Adrenal gland (tissue), 12 donors: Measurements from ENCODE around the gene TOMT. TPM values are rescaled to one million over a fixed set of nuclear protein-coding genes. Genes with fewer than 3 reads are reported as not detected.

Experiments used
- DNase-seq, 7 donors: peaks; one replicate each; pipeline ENCODE4 v3.0.0-alpha.2; 2019 to 2020
- H3K27ac ChIP-seq, 5 donors: fragments of 200-600 bp; sonication (generic) in 4 of 5; 1 replicate in 3 of 5; 2 replicates in 2 of 5; pipeline versions ENCODE4 v1.5.1 to v1.8.0; 2016 to 2020; ENCODE audit warnings: mild to moderate bottlenecking in 1 of 5
- H3K27me3 ChIP-seq: fragments of 200-600 bp; 2 replicates; pipeline ENCODE4 v1.8.0; 2021
- H3K36me3 ChIP-seq, 2 donors: fragments of 200-600 bp; replicated peaks in 1 of 2; 1 replicate in 1 of 2; 2 replicates in 1 of 2; pipeline versions ENCODE4 v1.5.1 to v1.8.0; 2018 to 2022
- H3K4me1 ChIP-seq, 2 donors: fragments of 200-600 bp; replicated peaks in 1 of 2; 1 replicate in 1 of 2; 2 replicates in 1 of 2; pipeline versions ENCODE4 v1.5.1 to v1.8.0; 2018 to 2021
- H3K4me3 ChIP-seq, 4 donors: fragments of 200-600 bp; sonication (generic) in 3 of 4; one replicate each; pipeline ENCODE4 v1.5.1; 2016 to 2018
- H3K9me3 ChIP-seq, 3 donors: fragments of 200-600 bp; sonication (generic) in 1 of 3; replicated peaks in 1 of 3; 1 replicate in 2 of 3; 2 replicates in 1 of 3; pipeline versions ENCODE4 v1.5.1 to v1.8.0; 2016 to 2021
- CTCF ChIP-seq, 6 experiments: fragments of 450-650 bp in 4 of 6; fragments of 200-600 bp in 2 of 6; sonication (generic) in 1 of 6; IDR thresholded peaks; 1 replicate in 5 of 6; 2 replicates in 1 of 6; pipeline versions ENCODE4 v1.5.1 to v1.8.0; 2016 to 2021; ENCODE audit warnings: antibody characterized with exemption in 6 of 6, mild to moderate bottlenecking in 2 of 6, moderate library complexity in 1 of 6
- POLR2A ChIP-seq, 2 donors: fragments of 450-650 bp; IDR thresholded peaks; one replicate each; pipeline ENCODE4 v1.6.1; 2017; ENCODE audit warnings: antibody characterized with exemption in 2 of 2, mild to moderate bottlenecking in 2 of 2, moderate library complexity in 1 of 2
- WGBS, 4 donors: extraction: QIAGEN DNeasy Blood & Tissue Kit in 2 of 4; methylation state at CpG; one replicate each; pipeline versions ENCODE4 v1.1.5 to v1.1.7; 2013 to 2017; 5-methylcytosine and 5-hydroxymethylcytosine counted together
- intact Hi-C, 2 donors: fragments of 100-400 bp; cut with DNase I; formaldehyde crosslinking; loops; one replicate each; pipeline versions ENCODE4 v1.14.1 to v1.15.0; 2022 to 2023
- polyA plus RNA-seq, 3 donors: library from polyadenylated mRNA; stranded (reverse); fragments of 200-250 nt in 2 of 3; fragments of 350-450 nt in 1 of 3; fragmentation: Illumina TruSeq in 1 of 3; extraction: RNeasy Lipid Tissue Mini Kit (QIAGEN cat#74804) in 1 of 3; gene quantifications; one replicate each; pipeline ENCODE4 v1.2.3, GENCODE V29; 2013 to 2014
- total RNA-seq, 9 donors: library from RNA; depleted of rRNA in 4 of 9; stranded (reverse); fragments of >200 nt in 4 of 9; fragments of 120-200 nt in 1 of 9; fragmentation: NEBNext Ultra II Directional in 1 of 9; extraction: Animal tissue kit (Norgen Biotek cat#: 25700) in 1 of 9; gene quantifications; one replicate each; pipeline versions ENCODE4 v1.1.0 to v1.2.4, GENCODE V29; 2013 to 2023
- donor health status: healthy with polysubstance abuse.
- donor health status: Bipolar disorder and iron deficiency.
- donor health status: DM: yes; HTN: yes; CAD: no.
- donor health status: DM: no; HTN: no; CAD: no.
- donor health status: DM: no; HTN: no; CAD: no.
- donor health status: DM: yes; HTN: yes; CAD: no.

The TOMT gene
- total and polyA plus RNA-seq, 12 donors: not detected

DNA sequence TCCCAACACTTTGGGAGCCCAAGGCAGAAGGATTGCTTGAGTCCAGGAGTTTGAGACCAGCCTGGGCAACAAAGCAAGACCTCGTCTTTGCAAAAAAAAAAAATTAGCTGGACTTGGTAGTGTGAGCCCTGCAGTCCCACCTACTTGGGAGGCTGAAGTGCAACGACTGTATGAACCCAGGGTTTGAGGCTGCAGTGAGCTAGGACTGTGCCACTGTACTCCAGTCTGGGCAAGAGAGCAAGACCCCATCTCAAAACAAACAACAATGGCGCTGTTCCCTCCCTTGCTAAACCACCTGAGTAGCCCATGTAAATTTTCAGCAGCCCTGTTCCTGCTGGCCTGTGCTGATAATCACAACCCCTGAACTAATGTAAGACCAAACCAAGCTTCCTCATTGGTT, 5.7 kb upstream of the TOMT start:
- 62 to 83% (median 75%) methylated on average over 1 to 3 of the region's 3 CpGs for WGBS, 4 donors
- peaks cover 0 to 27% of the 10 kb centered on the region in 2 donors for H3K36me3 ChIP-seq
- peaks cover 35 to 41% of the 10 kb centered on the region in 2 donors for H3K4me1 ChIP-seq
- no peak for DNase-seq
- TF ChIP-seq CTCF (IDR thresholded peaks at IDR 0.05) (no peak), POLR2A (IDR thresholded peaks at IDR 0.05) (no peak)
- H3K27me3 ChIP-seq: no peaks in the 10 kb centered on the region
- no peak overlapping the region for H3K4me3 ChIP-seq
- H3K9me3 ChIP-seq: no peaks in the 10 kb centered on the region
- intact Hi-C loops: loop anchor here in 1 of 2 donors (10.0 kb wide), 1 partner anchor 335 kb away; the partner anchor contains the start of gene CLPB
- peak overlapping the region in 1 of 5 donors; percentile 62 for H3K27ac ChIP-seq

- no peaks in the 10 kb centered on the region for H3K9me3 ChIP-seq
- no peak for TF ChIP-seq CTCF (IDR thresholded peaks at IDR 0.05)
- TF ChIP-seq POLR2A (IDR thresholded peaks at IDR 0.05): no peak
- no peak overlapping the region for H3K4me3 ChIP-seq
- DNase-seq: no peak
- H3K27ac ChIP-seq: peak overlapping the region in 1 of 5 donors; percentile 62
- H3K4me1 ChIP-seq: peaks cover 35 to 41% of the 10 kb centered on the region in 2 donors
- no peaks in the 10 kb centered on the region for H3K27me3 ChIP-seq
- H3K36me3 ChIP-seq: peaks cover 0 to 27% of the 10 kb centered on the region in 2 donors
- 71 to 100% (median 93%) methylated on average over 1 of the region's 1 CpG for WGBS, 4 donors
- intact Hi-C loops: loop anchor here in 1 of 2 donors (10.0 kb wide), 1 partner anchor 334 kb away; the partner anchor contains the start of gene CLPB
These were observed 5.3 kb upstream of the TOMT start for GRCh38 chr11:72100462-72100861.

DNA sequence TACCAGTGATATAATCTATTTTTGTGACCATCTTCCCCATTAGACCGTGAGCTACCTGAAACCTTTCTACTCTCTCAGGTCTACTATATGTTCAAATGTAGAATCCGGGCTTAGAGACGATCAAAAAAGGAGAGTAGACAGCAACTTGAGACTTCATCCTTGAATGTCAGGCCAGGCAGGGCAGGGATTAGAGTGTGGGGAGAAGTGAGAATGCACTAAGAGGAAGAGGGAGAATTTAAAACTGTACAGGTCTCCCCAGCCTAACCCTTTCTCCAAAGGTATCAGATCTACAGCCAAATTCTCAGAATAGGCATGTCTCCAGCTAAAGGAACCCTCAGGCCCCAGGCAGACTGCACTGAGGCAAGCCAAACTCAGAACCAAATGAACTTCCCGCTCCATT, 3.6 kb upstream of the TOMT start:
- Histone ChIP-seq H3K36me3 (peaks cover 0 to 22% of the 10 kb centered on the region in 2 donors), H3K27ac (peak overlapping the region in 4 of 5 donors; percentile 83 to 95 (median 92)), H3K4me3 (peak overlapping the region in 3 of 4 donors; percentile 58 to 91 (median 91)), H3K9me3 (no peaks in the 10 kb centered on the region), H3K27me3 (no peaks in the 10 kb centered on the region), H3K4me1 (peaks cover 35 to 41% of the 10 kb centered on the region in 2 donors)
- intact Hi-C loops: loop anchor here in 1 of 2 donors (10.0 kb wide), 1 partner anchor 333 kb away; the partner anchor contains the start of gene CLPB
- 33 to 43% (median 40%) methylated on average over 4 of the region's 4 CpGs for WGBS, 4 donors
- no peak for DNase-seq
- TF ChIP-seq POLR2A (IDR thresholded peaks at IDR 0.05): no peak
- TF ChIP-seq CTCF (IDR thresholded peaks at IDR 0.05): no peak

- Histone ChIP-seq H3K9me3 (no peaks in the 10 kb centered on the region), H3K27ac (peak overlapping the region in 4 of 5 donors; percentile 83 to 95 (median 92)), H3K27me3 (no peaks in the 10 kb centered on the region), H3K36me3 (peaks cover 0 to 18% of the 10 kb centered on the region in 2 donors), H3K4me1 (peaks cover 35 to 41% of the 10 kb centered on the region in 2 donors), H3K4me3 (peak overlapping the region; percentile 58 to 91 (median 82))
- TF ChIP-seq CTCF (IDR thresholded peaks at IDR 0.05): no peak
- no peak for TF ChIP-seq POLR2A (IDR thresholded peaks at IDR 0.05)
- 1 to 3% (median 2%) methylated on average over 8 to 9 of the region's 9 CpGs for WGBS, 4 donors
- no peak for DNase-seq
- intact Hi-C loops: loop anchor here in 1 of 2 donors (10.0 kb wide), 1 partner anchor 332 kb away; the partner anchor contains the start of gene CLPB
These were observed 3.1 kb upstream of the TOMT start for GRCh38 chr11:72102631-72102945.
